Measurements from ENCODE around the gene MRPL9. TPM values are rescaled to one million over a fixed set of nuclear protein-coding genes. Genes with fewer than 3 reads are reported as not detected.
"Not testable (repeated sequence)": the region's sequence is repeated elsewhere in the genome, so short reads cannot be mapped to it uniquely, and the experiment has no call there.

Gene MRPL9
- total and polyA plus RNA-seq, 2 donors (not counting 1 experiment from before 2014, with no cell fraction given): 65.5 to 84.6 TPM

- Mint-ChIP-seq H3K9me3 (ENCODE audit: insufficient read depth) (peaks cover 12% of the 10 kb centered on the region), H3K4me3 (no peak overlapping the region), H3K27ac (no peak overlapping the region), H3K4me1 (no peaks in the 10 kb centered on the region), H3K27me3 (peaks cover 19% of the 10 kb centered on the region)
- no peak overlapping the region for H3K4me2 ChIP-seq (replicated peaks; ENCODE audit: low read depth, low read length, poor library complexity, severe bottlenecking)
- no peak overlapping the region for H2AFZ ChIP-seq (ENCODE audit: insufficient read depth, low read depth, low read length, poor library complexity, severe bottlenecking)
- H3K4me1 ChIP-seq (ENCODE audit: control insufficient read depth in 2 of 2, insufficient read depth in 2 of 2, low read length in 2 of 2): no peaks in the 10 kb centered on the region
- 66% methylated on average over 2 of the region's 2 CpGs for WGBS (ENCODE audit: insufficient coverage)
- ChIA-PET POLR2A (no interaction called here), CTCF (no interaction called here)
- H3K27me3 ChIP-seq (replicated peaks in 1 of 4; ENCODE audit: control extremely low read depth in 1 of 4, control insufficient read depth in 3 of 4, insufficient read depth in 4 of 4, low read length in 3 of 4): peaks cover 0 to 7% (median 1%) of the 10 kb centered on the region in 4 experiments
- intact Hi-C loops (cut with micrococcal nuclease): no loop called here
- no peaks in the 10 kb centered on the region for H3K79me2 ChIP-seq (ENCODE audit: control insufficient read depth, insufficient read depth, low read length)
- no peaks in the 10 kb centered on the region for H4K20me1 ChIP-seq (ENCODE audit: control insufficient read depth, insufficient read depth, low read length, poor library complexity, severe bottlenecking)
- ATAC-seq (ENCODE audit: low read depth): no peak
- H3K4me3 ChIP-seq (ENCODE audit: control extremely low read depth in 1 of 5, extremely low read depth in 1 of 5, insufficient read depth in 1 of 5, low read depth in 2 of 5, low read length in 4 of 5): no peak overlapping the region
- TF ChIP-seq EZH2 (IDR thresholded peaks at IDR 0.05; ENCODE audit: borderline replicate concordance, insufficient read depth, low read depth, low read length, poor library complexity, severe bottlenecking) (no peak), CTCF (IDR thresholded peaks at IDR 0.05) (no peak)
- DNase-seq: no peak
- no peak overlapping the region for H3K9ac ChIP-seq (ENCODE audit: low read length)
- no peak overlapping the region for H3K27ac ChIP-seq (ENCODE audit: low read length in 2 of 2)
- peaks cover 0 to 17% (median 12%) of the 10 kb centered on the region in 3 donors for H3K9me3 ChIP-seq (ENCODE audit: control extremely low read depth in 1 of 3, control insufficient read depth in 2 of 3, insufficient read depth in 1 of 3, low read length in 2 of 3)
- no peaks in the 10 kb centered on the region for H3K36me3 ChIP-seq (replicated peaks in 1 of 2; ENCODE audit: control extremely low read depth in 1 of 2, control insufficient read depth in 1 of 2, extremely low read depth in 1 of 2, insufficient read depth in 2 of 2, low read length in 1 of 2)
Measured at GRCh38 chr1:151737026-151737425, 26.3 kb downstream of the MRPL9 start.

- ATAC-seq (ENCODE audit: low read depth); POLR2A ChIA-PET; H3K4me3 Mint-ChIP-seq; H3K9ac ChIP-seq (ENCODE audit: low read length); H3K4me2 ChIP-seq (replicated peaks; ENCODE audit: low read depth, low read length, poor library complexity, severe bottlenecking); H3K4me1 Mint-ChIP-seq; H4K20me1 ChIP-seq (ENCODE audit: control insufficient read depth, insufficient read depth, low read length, poor library complexity, severe bottlenecking); H3K4me3 ChIP-seq (ENCODE audit: control extremely low read depth in 1 of 5, extremely low read depth in 1 of 5, insufficient read depth in 1 of 5, low read depth in 2 of 5, low read length in 4 of 5); H3K27ac ChIP-seq (ENCODE audit: low read length in 2 of 2); H3K4me1 ChIP-seq (ENCODE audit: control insufficient read depth in 2 of 2, insufficient read depth in 2 of 2, low read length in 2 of 2); H3K36me3 ChIP-seq (replicated peaks in 1 of 2; ENCODE audit: control extremely low read depth in 1 of 2, control insufficient read depth in 1 of 2, extremely low read depth in 1 of 2, insufficient read depth in 2 of 2, low read length in 1 of 2); DNase-seq; H3K27ac Mint-ChIP-seq; H3K79me2 ChIP-seq (ENCODE audit: control insufficient read depth, insufficient read depth, low read length); H2AFZ ChIP-seq (ENCODE audit: insufficient read depth, low read depth, low read length, poor library complexity, severe bottlenecking): not testable (repeated sequence)
- intact Hi-C loops (cut with micrococcal nuclease): loop anchor here (2.0 kb wide), 1 partner anchor 199 kb away; no protein-coding TSS in a partner anchor
- 97% methylated on average over 9 of the region's 9 CpGs for WGBS (ENCODE audit: insufficient coverage)
- peaks cover 12% of the 10 kb centered on the region for H3K9me3 Mint-ChIP-seq (ENCODE audit: insufficient read depth)
- H3K27me3 Mint-ChIP-seq: peaks cover 37% of the 10 kb centered on the region
- peaks cover 0 to 17% (median 12%) of the 10 kb centered on the region in 3 donors for H3K9me3 ChIP-seq (ENCODE audit: control extremely low read depth in 1 of 3, control insufficient read depth in 2 of 3, insufficient read depth in 1 of 3, low read length in 2 of 3)
- CTCF ChIA-PET: interaction anchor here (1.0 to 2.3 kb wide), 9 partner anchors 11 to 433 kb away, joined by 3 to 20 read pairs (median 4); no protein-coding TSS in a partner anchor
- peaks cover 0 to 12% (median under 1%) of the 10 kb centered on the region in 4 experiments for H3K27me3 ChIP-seq (replicated peaks in 1 of 4; ENCODE audit: control extremely low read depth in 1 of 4, control insufficient read depth in 3 of 4, insufficient read depth in 4 of 4, low read length in 3 of 4)
Measured at GRCh38 chr1:151733995-151734394, 29.3 kb downstream of the MRPL9 start.
